NCI-H345 treated with DMSO at 0.1 percent for 48 hours (cell line): ENCODE data around the gene ECSIT.
"Not testable (repeated sequence)": the region's sequence is repeated elsewhere in the genome, so short reads cannot be mapped to it uniquely, and the experiment has no call there.

ENCODE experiments used
- DNase-seq: peaks from one replicate; lab custom pipeline; 2025; ENCODE audit not compliant: unreplicated experiment; lab: John Stamatoyannopoulos, UW

The ECSIT gene, protein sequence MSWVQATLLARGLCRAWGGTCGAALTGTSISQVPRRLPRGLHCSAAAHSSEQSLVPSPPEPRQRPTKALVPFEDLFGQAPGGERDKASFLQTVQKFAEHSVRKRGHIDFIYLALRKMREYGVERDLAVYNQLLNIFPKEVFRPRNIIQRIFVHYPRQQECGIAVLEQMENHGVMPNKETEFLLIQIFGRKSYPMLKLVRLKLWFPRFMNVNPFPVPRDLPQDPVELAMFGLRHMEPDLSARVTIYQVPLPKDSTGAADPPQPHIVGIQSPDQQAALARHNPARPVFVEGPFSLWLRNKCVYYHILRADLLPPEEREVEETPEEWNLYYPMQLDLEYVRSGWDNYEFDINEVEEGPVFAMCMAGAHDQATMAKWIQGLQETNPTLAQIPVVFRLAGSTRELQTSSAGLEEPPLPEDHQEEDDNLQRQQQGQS

DNA sequence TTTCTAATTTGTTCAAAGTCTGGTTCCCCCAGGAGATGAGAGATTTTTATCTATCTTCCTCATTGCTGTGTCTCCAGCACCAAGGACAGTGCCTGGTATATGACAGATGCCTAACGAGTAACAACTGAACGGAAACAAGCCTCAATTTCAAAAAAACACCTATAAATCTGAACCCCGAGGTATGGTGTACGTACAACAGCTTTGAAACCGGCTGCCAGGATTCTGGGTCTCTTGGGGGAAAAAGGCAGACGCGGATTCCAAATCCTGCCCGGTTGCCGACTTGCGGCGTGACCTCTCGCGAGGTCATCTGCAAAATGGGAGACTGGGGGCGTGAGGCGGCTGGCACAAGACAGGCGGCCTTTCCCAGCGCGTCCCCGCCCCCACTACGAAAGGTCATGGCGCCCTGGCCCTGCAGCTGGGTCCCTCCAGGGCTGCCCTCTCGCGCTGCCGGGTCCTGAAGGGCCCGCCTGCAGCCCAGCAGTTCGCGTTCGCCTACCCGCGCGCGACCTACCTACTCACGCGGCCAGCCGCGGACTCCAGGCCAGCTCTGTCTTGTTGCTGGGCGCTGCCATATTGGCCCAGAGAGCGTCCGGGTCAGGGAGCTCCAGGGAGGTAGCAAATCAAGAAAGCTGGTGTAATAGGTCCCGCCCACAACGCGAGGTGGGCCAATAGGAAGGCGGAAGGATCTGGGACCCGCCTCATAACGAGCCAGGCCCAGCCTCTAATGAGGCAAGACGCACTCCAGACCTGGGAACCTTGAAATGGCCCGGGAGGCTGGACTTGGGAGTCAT is at the start of gene ECSIT:
Gene ECSIT, minus strand, starts transcription at position 584 of the 791 bp plus-strand sequence. CDS start 9,964 bp downstream, outside the sequence.
- peak; percentile 46 for DNase-seq

- DNase-seq, result no peak
Observed at GRCh38 chr19:11577451-11578257, 48.7 kb upstream of the ECSIT start, which contains the start of gene ACP5. Gene ACP5 (minus strand): TSS chr19:11577645. CDS start chr19:11577317, 328 bp downstream.

DNA sequence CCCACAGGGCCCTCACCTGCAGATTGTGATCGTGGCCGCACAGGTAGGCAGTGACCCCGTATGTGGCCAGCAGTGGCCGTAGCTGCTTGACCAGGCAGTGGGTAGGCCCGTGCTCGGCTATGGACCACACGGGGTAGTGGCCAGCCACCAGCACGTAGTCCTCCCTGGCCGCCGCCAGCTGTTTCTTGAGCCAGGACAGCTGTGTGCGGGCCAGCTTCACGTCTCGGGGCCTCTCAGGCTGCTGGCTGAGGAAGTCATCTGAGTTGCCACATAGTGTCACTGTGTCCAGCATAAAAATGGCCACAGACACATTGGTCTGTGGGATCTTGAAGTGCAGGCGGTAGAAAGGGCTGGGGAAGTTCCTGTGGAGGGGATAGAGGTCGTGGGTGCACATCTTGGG is 47.3 kb upstream of the ECSIT start:
- DNase-seq, result no peak

GRCh38 chr19:11574689-11575088 is 45.8 kb upstream of the ECSIT start:
- DNase-seq, result no peak

DNA sequence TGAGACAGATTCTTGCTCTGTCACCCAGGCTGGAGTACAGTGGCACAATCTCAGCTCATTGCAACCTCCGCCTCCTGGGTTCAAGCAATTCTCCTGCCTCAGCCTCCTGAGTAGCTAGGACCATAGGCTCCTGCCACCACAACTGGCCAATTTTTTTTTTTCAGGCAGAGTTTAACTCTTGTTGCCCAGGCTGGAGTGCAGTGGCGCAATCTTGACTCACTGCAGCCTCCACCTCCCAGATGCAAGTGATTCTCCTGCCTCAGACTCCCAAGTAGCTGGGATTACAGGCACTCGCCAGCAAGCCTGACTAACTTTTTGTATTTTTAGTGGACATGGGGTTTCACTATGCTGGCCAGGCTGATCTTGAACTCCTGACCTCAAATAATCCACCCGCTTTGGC is 44.8 kb upstream of the ECSIT start:
- DNase-seq, result not testable (repeated sequence)

GRCh38 chr19:11573354-11573753 is 44.4 kb upstream of the ECSIT start:
- DNase-seq, result not testable (repeated sequence)

- no peak for DNase-seq
Observed at GRCh38 chr19:11570039-11570462, 41.1 kb upstream of the ECSIT start.

GRCh38 chr19:11566164-11566563 is 37.2 kb upstream of the ECSIT start:
- no peak for DNase-seq

DNA sequence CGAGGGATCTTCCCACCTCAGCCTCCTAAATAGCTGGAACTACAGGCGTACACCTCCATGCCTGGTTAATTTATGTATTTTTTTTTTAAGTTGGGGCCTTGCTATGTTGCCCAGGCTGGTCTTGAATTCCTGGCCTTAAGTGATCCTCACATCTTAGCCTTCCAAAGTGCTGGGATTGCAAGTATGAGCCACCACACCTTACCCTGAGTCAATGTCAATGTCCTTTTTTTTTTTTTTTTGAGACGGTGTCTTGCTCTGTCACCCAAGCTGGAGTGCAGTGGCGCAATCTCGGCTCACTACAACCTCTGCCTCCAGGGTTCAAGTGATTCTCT is 36.7 kb upstream of the ECSIT start:
- not testable (repeated sequence) for DNase-seq

GRCh38 chr19:11564082-11564807 is 35.3 kb upstream of the ECSIT start:
- DNase-seq, result not testable (repeated sequence)

GRCh38 chr19:11563532-11563931 is 34.6 kb upstream of the ECSIT start:
- DNase-seq, result no peak

DNA sequence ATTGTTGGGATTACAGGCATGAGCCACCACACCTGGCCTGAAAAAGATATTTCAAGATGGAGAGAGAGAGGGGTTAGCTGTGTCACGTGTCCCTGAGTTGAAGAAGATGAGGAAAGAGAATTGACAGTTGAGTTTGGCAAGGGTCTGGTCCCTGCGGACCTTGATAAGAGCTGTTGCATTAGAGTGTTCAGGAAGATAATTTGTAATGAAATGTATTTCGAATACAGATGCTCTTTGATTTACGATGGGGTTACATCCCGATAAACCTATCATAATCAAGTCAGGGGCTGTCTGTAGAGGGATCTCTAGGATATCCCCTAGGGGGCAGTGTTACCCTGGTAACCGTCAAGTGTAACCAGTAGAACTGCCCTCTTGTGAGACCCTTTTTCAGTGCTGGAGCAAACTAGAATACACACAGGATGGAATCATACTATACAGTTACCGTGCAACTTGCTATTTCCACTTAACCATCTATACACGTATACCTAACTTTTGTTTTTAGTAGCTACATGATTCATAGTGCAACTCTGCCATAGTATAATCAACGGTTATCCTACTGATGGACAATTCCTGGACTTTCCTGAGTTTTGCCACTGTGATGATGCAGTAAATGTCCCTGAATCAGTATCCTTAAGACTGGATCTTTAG is 31.6 kb upstream of the ECSIT start:
- no peak for DNase-seq

DNA sequence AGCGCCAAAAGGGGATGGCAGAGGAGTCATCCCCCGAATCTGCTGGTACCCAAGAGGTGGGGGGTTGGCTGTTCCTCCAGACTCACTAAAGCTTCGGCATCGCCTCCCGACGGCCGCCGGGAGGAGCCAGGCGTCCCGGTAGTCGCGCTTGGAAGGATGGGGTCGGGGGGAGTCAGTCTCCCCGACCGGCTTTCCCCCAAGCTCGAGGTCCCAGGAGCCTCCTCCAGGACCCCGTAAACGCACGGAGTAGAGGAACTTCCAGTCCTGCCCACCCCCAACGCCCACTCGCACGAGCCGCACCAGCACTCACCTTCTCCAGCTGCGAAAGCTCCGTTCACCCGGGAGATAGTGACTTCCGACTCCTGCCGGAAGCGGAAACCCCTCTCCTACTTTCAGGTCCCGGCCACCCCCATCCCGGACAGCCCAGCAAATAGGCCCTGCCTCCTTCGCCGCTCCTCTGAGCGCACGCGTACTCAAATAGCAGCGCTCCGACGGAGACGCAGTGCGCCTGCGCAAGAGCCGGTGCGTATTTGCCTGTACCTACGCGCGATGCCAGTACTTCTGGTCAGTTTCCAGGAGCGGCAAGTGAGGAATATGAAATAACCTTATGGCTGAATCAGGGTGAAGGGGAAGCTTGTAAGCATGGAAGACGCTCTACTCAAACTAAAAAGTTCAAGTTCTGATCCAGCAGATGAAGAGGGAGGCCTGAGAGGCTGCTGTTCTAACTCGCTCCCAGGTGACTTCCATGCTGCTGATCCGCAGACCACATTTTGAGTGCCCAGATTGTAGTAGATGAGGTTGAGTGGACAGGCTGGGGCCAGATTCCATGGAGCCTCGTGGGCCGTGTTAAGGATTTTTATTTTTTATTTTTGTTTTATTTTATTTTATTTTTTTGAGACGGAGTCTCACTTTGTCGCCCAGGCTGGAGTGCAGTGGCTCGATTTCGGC is 30.2 kb upstream of the ECSIT start, which contains the start of gene ELOF1:
Gene ELOF1, minus strand, starts transcription at position 350 of the 948 bp plus-strand sequence. CDS start 4,883 bp downstream, outside the sequence.
- DNase-seq, result peak; percentile 52

GRCh38 chr19:11556634-11557420 is 27.9 kb upstream of the ECSIT start:
- DNase-seq, result no peak

- DNase-seq, result no peak
Observed at GRCh38 chr19:11555246-11555645, 26.3 kb upstream of the ECSIT start.

DNA sequence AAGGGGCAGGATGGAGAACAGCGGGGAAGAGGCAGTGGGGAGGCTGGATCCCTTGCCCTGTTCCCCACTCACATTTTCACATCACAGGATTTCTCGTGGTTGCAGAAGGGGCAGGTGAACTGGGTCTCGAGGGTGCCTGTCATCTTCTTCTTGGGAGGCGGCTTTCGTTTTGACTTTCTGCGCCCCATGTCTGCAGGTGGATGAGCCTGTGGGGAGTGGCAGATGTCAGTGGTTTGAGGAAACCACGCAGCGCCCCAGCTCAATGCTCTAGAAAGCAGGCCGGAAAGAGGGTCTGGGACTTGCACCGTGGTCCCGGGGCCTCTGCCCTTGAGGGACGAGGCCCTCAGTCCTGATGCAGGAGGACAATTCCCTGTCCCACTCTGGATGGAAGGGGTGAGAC is 25.2 kb upstream of the ECSIT start:
- no peak for DNase-seq

DNA sequence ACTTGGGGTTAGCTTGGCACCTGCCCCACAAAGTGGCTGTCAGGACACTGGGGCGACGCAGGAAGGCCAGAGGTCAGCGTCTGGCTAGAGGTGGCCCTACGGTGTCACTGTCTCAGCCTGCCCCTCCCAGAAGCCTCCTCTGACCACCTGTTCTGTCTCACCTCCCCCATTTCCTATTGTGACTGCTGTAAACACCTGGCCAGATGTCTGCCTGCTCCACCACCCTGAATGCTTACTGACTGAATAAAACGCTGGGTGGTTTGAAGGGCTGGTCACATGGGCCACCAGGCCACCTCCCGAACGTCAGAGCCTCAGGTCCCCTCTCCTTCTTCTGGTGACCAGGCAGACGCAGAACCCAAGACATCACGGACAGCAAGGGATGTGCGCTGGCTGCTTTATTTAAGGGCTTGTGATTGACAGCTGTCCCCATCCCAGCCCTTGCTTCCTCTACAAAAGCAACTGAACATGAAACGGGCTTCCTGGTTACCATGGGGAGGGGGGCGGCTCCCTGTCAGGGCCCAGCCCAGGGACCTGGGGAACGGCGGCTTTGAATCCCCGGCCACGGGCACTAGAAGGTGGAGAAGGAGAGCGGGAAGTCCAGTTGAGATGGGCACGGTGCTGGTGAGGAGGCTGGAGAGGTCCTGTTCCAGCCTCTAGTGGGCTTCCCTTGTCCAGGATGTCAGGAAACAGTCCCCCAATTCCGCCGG is 23.9 kb upstream of the ECSIT start:
- no peak for DNase-seq
